Vagina (tissue), 2 donors: Measurements from ENCODE around the gene H2AZ2. TPM values are rescaled to one million over a fixed set of nuclear protein-coding genes. Genes with fewer than 3 reads are reported as not detected.

Experiments
- DNase-seq, 2 donors: peaks; one replicate each; pipeline ENCODE4 v3.0.0-alpha.2; 2017; ENCODE audit errors: extremely low spot score in 2 of 2
- H3K27ac ChIP-seq: fragments of 200-600 bp; sonication (generic); one replicate; pipeline ENCODE4 v1.5.1; 2019
- H3K27me3 ChIP-seq: fragments of 200-600 bp; sonication (generic); one replicate; pipeline ENCODE4 v1.5.1; 2019
- H3K36me3 ChIP-seq, 2 donors: fragments of 200-600 bp; sonication (generic); one replicate each; pipeline ENCODE4 v1.5.1; 2017 to 2019
- H3K4me1 ChIP-seq: fragments of 200-600 bp; sonication (generic); one replicate; pipeline ENCODE4 v1.5.1; 2019
- H3K4me3 ChIP-seq, 2 donors: fragments of 200-600 bp; sonication (generic); 1 replicate in 1 of 2; 2 replicates in 1 of 2; pipeline ENCODE4 v1.5.1; 2016 to 2019
- H3K9me3 ChIP-seq: fragments of 200-600 bp; sonication (generic); one replicate; pipeline ENCODE4 v1.5.1; 2019
- POLR2A ChIP-seq, 2 donors: fragments of 450-650 bp; IDR thresholded peaks; one replicate each; pipeline ENCODE4 v1.6.1; 2017; ENCODE audit warnings: antibody characterized with exemption in 2 of 2, mild to moderate bottlenecking in 2 of 2, moderate library complexity in 2 of 2
- POLR2AphosphoS5 ChIP-seq, 2 donors: sonication (generic); formaldehyde crosslinking; IDR thresholded peaks; one replicate each; pipeline ENCODE4 v1.9.0; 2017; ENCODE audit warnings: antibody characterized with exemption in 2 of 2, mild to moderate bottlenecking in 2 of 2, low read depth in 1 of 2; ENCODE audit not compliant: insufficient read depth in 1 of 2
- intact Hi-C: fragments of 100-400 bp; cut with DNase I; formaldehyde crosslinking; loops from one replicate; pipeline ENCODE4 v1.15.1; 2023
- total RNA-seq: library from RNA; depleted of rRNA; stranded (reverse); fragments of >200 nt; gene quantifications from one replicate; pipeline ENCODE4 v1.2.3, GENCODE V29; 2016
- TF ChIP-seq, protein P1 (sequence below), 3 experiments: fragments of 450-650 bp in 2 of 3; fragments of 200-600 bp in 1 of 3; sonication (generic) in 1 of 3; IDR thresholded peaks; one replicate each; pipeline ENCODE4 v1.5.1; 2017 to 2019; ENCODE audit warnings: antibody characterized with exemption in 3 of 3, mild to moderate bottlenecking in 2 of 3, moderate library complexity in 2 of 3

Gene H2AZ2
- total RNA-seq, 1 donor from 2014 or later, result 97.5 TPM

DNA sequence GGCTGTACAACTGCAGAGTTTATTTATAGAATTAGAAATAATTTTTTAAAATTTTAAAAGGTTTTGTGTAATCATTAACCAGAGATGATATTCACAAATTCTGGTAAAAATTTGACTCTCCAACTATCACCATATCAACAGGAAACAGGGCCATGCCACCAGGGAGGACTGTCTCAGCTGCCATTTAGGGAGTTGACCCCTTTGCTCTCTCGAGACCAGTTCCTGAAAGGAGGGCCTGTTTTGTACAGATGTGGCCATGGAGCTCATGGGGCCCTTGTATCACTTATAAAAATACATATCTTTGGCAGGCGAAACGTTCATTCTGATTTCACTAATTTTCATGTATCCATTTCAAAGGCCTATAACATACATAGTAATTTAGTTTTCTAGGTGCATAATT is 20.3 kb downstream of the H2AZ2 start:
- intact Hi-C loops, result no loop called here
- TF ChIP-seq, protein P1, sequence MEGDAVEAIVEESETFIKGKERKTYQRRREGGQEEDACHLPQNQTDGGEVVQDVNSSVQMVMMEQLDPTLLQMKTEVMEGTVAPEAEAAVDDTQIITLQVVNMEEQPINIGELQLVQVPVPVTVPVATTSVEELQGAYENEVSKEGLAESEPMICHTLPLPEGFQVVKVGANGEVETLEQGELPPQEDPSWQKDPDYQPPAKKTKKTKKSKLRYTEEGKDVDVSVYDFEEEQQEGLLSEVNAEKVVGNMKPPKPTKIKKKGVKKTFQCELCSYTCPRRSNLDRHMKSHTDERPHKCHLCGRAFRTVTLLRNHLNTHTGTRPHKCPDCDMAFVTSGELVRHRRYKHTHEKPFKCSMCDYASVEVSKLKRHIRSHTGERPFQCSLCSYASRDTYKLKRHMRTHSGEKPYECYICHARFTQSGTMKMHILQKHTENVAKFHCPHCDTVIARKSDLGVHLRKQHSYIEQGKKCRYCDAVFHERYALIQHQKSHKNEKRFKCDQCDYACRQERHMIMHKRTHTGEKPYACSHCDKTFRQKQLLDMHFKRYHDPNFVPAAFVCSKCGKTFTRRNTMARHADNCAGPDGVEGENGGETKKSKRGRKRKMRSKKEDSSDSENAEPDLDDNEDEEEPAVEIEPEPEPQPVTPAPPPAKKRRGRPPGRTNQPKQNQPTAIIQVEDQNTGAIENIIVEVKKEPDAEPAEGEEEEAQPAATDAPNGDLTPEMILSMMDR (IDR thresholded peaks at IDR 0.05), result no peak
- TF ChIP-seq POLR2A (IDR thresholded peaks at IDR 0.05), result no peak
- TF ChIP-seq POLR2AphosphoS5 (IDR thresholded peaks at IDR 0.05; ENCODE audit: insufficient read depth in 1 of 2, low read depth in 1 of 2), result no peak
- Histone ChIP-seq H3K9me3 (no peaks in the 10 kb centered on the region), H3K4me3 (no peak overlapping the region), H3K27me3 (no peaks in the 10 kb centered on the region), H3K4me1 (no peaks in the 10 kb centered on the region), H3K36me3 (peaks cover 0 to 43% of the 10 kb centered on the region in 2 donors), H3K27ac (no peak overlapping the region)
- no peak for DNase-seq

DNA sequence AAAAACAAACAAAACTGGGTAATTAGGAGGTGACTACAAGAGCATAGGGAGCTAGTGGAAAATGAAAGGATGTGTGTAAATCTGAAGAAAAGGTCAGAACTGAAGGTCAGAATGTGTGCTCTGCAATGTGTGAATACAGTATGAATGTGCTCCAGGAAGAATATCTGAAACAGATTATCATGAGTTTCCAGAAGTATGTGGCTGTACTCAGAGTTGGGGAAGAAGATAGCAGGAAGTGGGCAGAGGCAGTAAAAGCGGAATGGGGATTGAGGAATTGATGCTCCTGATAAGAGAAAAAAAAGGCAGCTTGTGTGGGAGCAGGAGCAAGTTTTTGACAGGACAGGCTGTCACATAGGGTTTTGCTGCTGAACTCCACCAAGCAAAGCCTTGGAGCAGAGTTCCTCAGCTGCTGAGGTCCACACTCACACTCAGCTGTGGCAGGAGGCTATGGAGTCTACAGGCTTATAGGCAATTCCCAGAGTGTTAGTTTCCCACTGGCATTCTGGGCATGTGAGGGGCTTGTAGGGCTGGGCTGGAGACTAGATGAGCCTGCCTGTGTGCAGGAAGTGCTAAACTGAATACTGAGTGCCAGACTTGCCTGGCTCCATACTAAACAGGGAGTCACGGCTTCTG is 22.9 kb downstream of the H2AZ2 start:
- H3K4me3 ChIP-seq, result no peak overlapping the region
- H3K36me3 ChIP-seq, result peaks cover 0 to 25% of the 10 kb centered on the region in 2 donors
- H3K27ac ChIP-seq, result no peak overlapping the region
- H3K9me3 ChIP-seq, result no peaks in the 10 kb centered on the region
- TF ChIP-seq POLR2AphosphoS5 (IDR thresholded peaks at IDR 0.05; ENCODE audit: insufficient read depth in 1 of 2, low read depth in 1 of 2) (no peak), POLR2A (IDR thresholded peaks at IDR 0.05) (no peak)
- TF ChIP-seq, protein P1 (IDR thresholded peaks at IDR 0.05), result no peak
- H3K4me1 ChIP-seq, result no peaks in the 10 kb centered on the region
- no peak for DNase-seq
- intact Hi-C loops, result no loop called here
- H3K27me3 ChIP-seq, result no peaks in the 10 kb centered on the region

DNA sequence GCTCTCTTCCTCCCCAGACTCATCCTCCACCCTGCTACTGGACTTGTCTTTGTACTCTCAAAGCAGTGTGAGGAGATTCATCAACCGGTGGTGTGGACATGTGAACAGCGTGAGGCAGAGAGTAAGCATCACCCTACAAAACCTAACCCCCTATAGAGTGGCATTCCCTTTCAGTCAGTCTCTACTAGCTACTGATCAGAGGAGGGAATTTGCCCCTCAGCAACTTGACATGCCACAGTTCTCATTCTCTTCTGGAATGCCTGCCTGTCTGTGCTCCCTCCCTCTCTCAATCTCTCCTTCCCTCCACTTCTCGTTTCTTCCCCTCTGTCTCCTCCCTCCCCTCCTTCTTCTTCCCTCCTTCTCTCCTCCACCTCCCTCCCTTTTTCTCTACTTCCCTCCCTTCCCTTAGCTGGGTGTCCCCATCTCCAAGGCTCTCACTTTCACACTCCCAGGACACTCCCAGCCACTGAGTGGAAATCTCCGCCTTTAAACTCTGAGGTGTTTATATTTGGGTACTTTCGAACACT is 24.6 kb downstream of the H2AZ2 start:
- no peak for DNase-seq
- intact Hi-C loops, result no loop called here
- no peaks in the 10 kb centered on the region for H3K9me3 ChIP-seq
- H3K27me3 ChIP-seq, result no peaks in the 10 kb centered on the region
- no peaks in the 10 kb centered on the region for H3K4me1 ChIP-seq
- no peak overlapping the region for H3K4me3 ChIP-seq
- peaks cover 0 to 12% of the 10 kb centered on the region in 2 donors for H3K36me3 ChIP-seq
- no peak for TF ChIP-seq POLR2A (IDR thresholded peaks at IDR 0.05)
- TF ChIP-seq POLR2AphosphoS5 (IDR thresholded peaks at IDR 0.05; ENCODE audit: insufficient read depth in 1 of 2, low read depth in 1 of 2), result no peak
- TF ChIP-seq, protein P1 (IDR thresholded peaks at IDR 0.05), result no peak
- no peak overlapping the region for H3K27ac ChIP-seq

DNA sequence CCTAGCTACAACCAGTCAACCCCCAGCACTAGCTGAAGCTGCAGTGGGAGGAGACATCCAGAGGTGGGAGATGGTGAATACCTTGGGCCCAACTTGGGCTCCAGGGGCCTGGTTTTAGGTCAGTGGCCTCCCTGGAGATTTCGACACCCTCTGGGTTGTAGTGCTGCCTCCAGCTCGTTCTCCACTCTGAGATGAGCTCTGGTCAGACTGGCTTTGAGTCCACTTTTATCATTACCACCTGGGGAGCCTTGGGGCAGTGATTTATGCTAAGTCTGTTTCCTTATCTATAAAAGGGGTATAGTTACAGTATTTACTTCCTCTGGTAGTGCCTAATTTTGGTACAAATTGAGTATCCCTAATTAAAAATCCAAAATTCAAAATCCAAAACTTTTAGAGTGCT is 28.6 kb downstream of the H2AZ2 start:
- H3K4me1 ChIP-seq, result no peaks in the 10 kb centered on the region
- no peak for DNase-seq
- no peak for TF ChIP-seq POLR2A (IDR thresholded peaks at IDR 0.05)
- no peak for TF ChIP-seq POLR2AphosphoS5 (IDR thresholded peaks at IDR 0.05; ENCODE audit: insufficient read depth in 1 of 2, low read depth in 1 of 2)
- TF ChIP-seq, protein P1 (IDR thresholded peaks at IDR 0.05), result no peak
- no peak overlapping the region for H3K4me3 ChIP-seq
- no peak overlapping the region for H3K27ac ChIP-seq
- no peaks in the 10 kb centered on the region for H3K27me3 ChIP-seq
- H3K36me3 ChIP-seq, result no peaks in the 10 kb centered on the region
- intact Hi-C loops, result no loop called here
- peaks cover 3% of the 10 kb centered on the region for H3K9me3 ChIP-seq

DNA sequence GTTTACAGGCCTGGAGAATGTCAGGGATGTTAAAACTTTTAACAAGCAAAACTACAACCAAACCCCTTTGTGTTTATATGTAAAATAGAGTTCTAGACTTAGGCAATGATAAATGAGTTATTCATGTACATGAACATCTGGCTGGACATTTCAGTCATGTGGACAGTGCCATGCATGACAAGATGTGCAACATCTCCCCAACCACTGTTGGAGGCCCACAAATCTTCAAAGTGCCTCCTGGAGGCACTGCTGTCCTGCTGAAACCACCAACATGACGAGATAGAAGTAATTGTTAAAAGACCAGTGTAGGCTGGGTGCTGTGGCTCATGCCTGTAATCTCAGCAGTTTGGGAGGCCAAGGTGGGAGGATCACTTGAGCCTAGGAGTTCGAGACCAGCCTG is 33.0 kb downstream of the H2AZ2 start:
- intact Hi-C loops, result no loop called here
- H3K27ac ChIP-seq, result no peak overlapping the region
- DNase-seq, result no peak
- H3K9me3 ChIP-seq, result peaks cover 3% of the 10 kb centered on the region
- no peaks in the 10 kb centered on the region for H3K4me1 ChIP-seq
- no peak for TF ChIP-seq POLR2AphosphoS5 (IDR thresholded peaks at IDR 0.05; ENCODE audit: insufficient read depth in 1 of 2, low read depth in 1 of 2)
- TF ChIP-seq POLR2A (IDR thresholded peaks at IDR 0.05), result no peak
- TF ChIP-seq, protein P1 (IDR thresholded peaks at IDR 0.05), result no peak
- no peaks in the 10 kb centered on the region for H3K36me3 ChIP-seq
- no peaks in the 10 kb centered on the region for H3K27me3 ChIP-seq
- H3K4me3 ChIP-seq, result no peak overlapping the region
